Measurements from ENCODE around the gene MNT. TPM values are rescaled to one million over a fixed set of nuclear protein-coding genes. Genes with fewer than 3 reads are reported as not detected.

Gene MNT
- polyA plus RNA-seq, 2 of the 4 experiments (the other 2 are of a cell fraction) = 4.5 to 25.9 TPM

- Histone ChIP-seq H3K9me3 (no peaks in the 10 kb centered on the region), H3K4me1 (no peaks in the 10 kb centered on the region; the same call in 2 of the 3 replicates), H3K4me2 (no peak overlapping the region), H3K4me3 (no peak overlapping the region), H3K27ac (no peak overlapping the region)
- FAIRE-seq (no peak), ATAC-seq (peak in 1 of 2 experiments; percentile 64; a peak in 3 of 6 replicates), DNase-seq (ENCODE audit: low read depth in 1 of 2, low spot score in 1 of 2) (peak in 1 of 2 experiments; percentile 61)
- ChIA-PET CTCF (interaction anchor here (0.7 to 28.1 kb wide), 9 partner anchors 9 to 91 kb away, joined by 3 to 1099 read pairs (median 5); no protein-coding TSS in a partner anchor), POLR2A (no interaction called here)
- 86% methylated on average over 27 of the region's 27 CpGs for WGBS (ENCODE audit: missing lambda C conversion rate)
- TF ChIP-seq RAD21 (conservative IDR thresholded peaks at IDR 0.05 in 1 of 2, IDR thresholded peaks at IDR 0.05 in 1 of 2) = peak; percentile 50 to 58; a peak in 4 of 5 replicates
- TF ChIP-seq SMC3 (IDR thresholded peaks at IDR 0.05) = 0 out of 3 replicates have a peak, but pooled peaks have one; percentile 14
- no peak for TF ChIP-seq FOXS1 (CRISPR knock-in tag; IDR thresholded peaks at IDR 0.05)
- no peak for TF ChIP-seq RCOR1 (IDR thresholded peaks at IDR 0.05; ENCODE audit: low read depth, low read length)
- TF ChIP-seq CBX8 (IDR thresholded peaks at IDR 0.05) = no peak
Measured at GRCh38 chr17:2421315-2422147, 20.7 kb upstream of the MNT start.

GRCh38 chr17:2420176-2420575, 19.3 kb upstream of the MNT start:
- ATAC-seq (no peak), DNase-seq (ENCODE audit: low read depth in 1 of 2, low spot score in 1 of 2) (no peak), FAIRE-seq (no peak)
- CTCF ChIA-PET = interaction anchor here (1.8 to 28.1 kb wide), 4 partner anchors 14 to 39 kb away, joined by 8 to 1099 read pairs (median 108); partner anchors contain the start of gene MNT
- H3K27ac ChIP-seq = no peak overlapping the region
- H3K4me3 ChIP-seq = no peak overlapping the region
- WGBS (ENCODE audit: missing lambda C conversion rate) = 89% methylated on average over 12 of the region's 12 CpGs
- H3K4me2 ChIP-seq = no peak overlapping the region
- POLR2A ChIA-PET = no interaction called here
- H3K9me3 ChIP-seq = no peaks in the 10 kb centered on the region
- H3K4me1 ChIP-seq = peaks cover 7% of the 10 kb centered on the region; the same call in 1 of the 3 replicates
- TF ChIP-seq REST (IDR thresholded peaks at IDR 0.05) (no peak), RNF2 (IDR thresholded peaks at IDR 0.05; ENCODE audit: borderline replicate concordance, low read depth) (no peak), HEYL (CRISPR knock-in tag; IDR thresholded peaks at IDR 0.05) (no peak), CBX8 (IDR thresholded peaks at IDR 0.05) (no peak), USF2 (IDR thresholded peaks at IDR 0.05) (no peak), KDM5A (IDR thresholded peaks at IDR 0.05) (no peak), JUNB (IDR thresholded peaks at IDR 0.05) (no peak), GATA3 (IDR thresholded peaks at IDR 0.05; ENCODE audit: borderline replicate concordance) (no peak), RARB (CRISPR knock-in tag; IDR thresholded peaks at IDR 0.05) (no peak), EHMT2 (IDR thresholded peaks at IDR 0.05; ENCODE audit: low read depth) (no peak), ZSCAN20 (CRISPR knock-in tag; IDR thresholded peaks at IDR 0.05) (no peak), MAZ (IDR thresholded peaks at IDR 0.05; ENCODE audit: borderline replicate concordance, low read depth, low read length) (no peak), MYC (IDR thresholded peaks at IDR 0.05; ENCODE audit: borderline replicate concordance, low read length) (no peak), POLR2A (IDR thresholded peaks at IDR 0.05; ENCODE audit: low read length) (no peak)

GRCh38 chr17:2419486-2419885, 18.6 kb upstream of the MNT start:
- no peak for FAIRE-seq
- WGBS (ENCODE audit: missing lambda C conversion rate) = 94% methylated on average over 6 of the region's 6 CpGs
- TF ChIP-seq ELK1 (IDR thresholded peaks at IDR 0.05; ENCODE audit: low read depth, low read length) (no peak), MYC (IDR thresholded peaks at IDR 0.05; ENCODE audit: borderline replicate concordance, low read length) (no peak), EP300 (IDR thresholded peaks at IDR 0.05) (no peak), HOXB5 (CRISPR knock-in tag; IDR thresholded peaks at IDR 0.05) (no peak), MAX (IDR thresholded peaks at IDR 0.05) (no peak), TFCP2L1 (CRISPR knock-in tag; IDR thresholded peaks at IDR 0.05) (no peak)

More at GRCh38 chr17:2419486-2419885, 18.6 kb upstream of the MNT start:
- Histone ChIP-seq H3K27ac (no peak overlapping the region), H3K4me2 (no peak overlapping the region), H3K4me1 (peaks cover 7% of the 10 kb centered on the region; the same call in 1 of the 3 replicates), H3K9me3 (no peaks in the 10 kb centered on the region), H3K4me3 (no peak overlapping the region)
- CTCF ChIA-PET = interaction anchor here (0.6 to 28.1 kb wide), 10 partner anchors 9 to 255 kb away, joined by 3 to 1099 read pairs (median 10); partner anchors contain the start of gene MNT
- DNase-seq (ENCODE audit: low read depth in 1 of 2, low spot score in 1 of 2) (no peak), ATAC-seq (no peak)
- POLR2A ChIA-PET = interaction anchor here (0.6 to 1.4 kb wide), 2 partner anchors 26 to 1841 kb away, joined by 3 read pairs; no protein-coding TSS in a partner anchor
